GM23338 (cell line): ENCODE measurements around the gene ACAD10. TPM values are rescaled to one million over a fixed set of nuclear protein-coding genes. Genes with fewer than 3 reads are reported as not detected.
A peak's percentile ranks its signal among the peaks of the same experiment; 100 is the strongest.

Experiments used
- ATAC-seq: fragments of 200-7000 bp; cut with Tn5 transposase; 3 replicates; pipeline ENCODE4 v1.9.1; 2020
- DNase-seq: peaks from one replicate; pipeline ENCODE4 v3.0.0-alpha.2; 2015; ENCODE audit warnings: low spot score
- H2AFZ ChIP-seq: fragments of 200-600 bp; sonication (generic); 2 replicates; pipeline ENCODE4 v1.8.0; 2016; ENCODE audit warnings: antibody characterized with exemption, mild to moderate bottlenecking, moderate library complexity
- H3F3A ChIP-seq: fragments of 200-600 bp; sonication (generic); replicated peaks from 2 replicates; pipeline ENCODE4 v1.8.0; 2017; ENCODE audit warnings: antibody characterized with exemption, mixed run types, low read depth
- H3K27ac ChIP-seq: fragments of 200-600 bp; sonication (generic); 2 replicates; pipeline ENCODE4 v1.6.1; 2016; ENCODE audit warnings: low read depth
- H3K27me3 ChIP-seq: fragments of 200-600 bp; sonication (generic); 2 replicates; pipeline ENCODE4 v1.8.0; 2016; ENCODE audit warnings: mild to moderate bottlenecking, mixed run types, moderate library complexity; ENCODE audit not compliant: insufficient read depth
- H3K36me3 ChIP-seq: fragments of 200-600 bp; sonication (generic); 2 replicates; pipeline ENCODE4 v1.8.0; 2016; ENCODE audit warnings: mild to moderate bottlenecking; ENCODE audit not compliant: insufficient read depth
- H3K4me1 ChIP-seq: fragments of 200-600 bp; sonication (generic); 2 replicates; pipeline ENCODE4 v1.8.0; 2016; ENCODE audit warnings: mild to moderate bottlenecking, moderate library complexity; ENCODE audit not compliant: insufficient read depth
- H3K4me2 ChIP-seq: fragments of 200-600 bp; sonication (generic); 2 replicates; pipeline ENCODE4 v1.7.1; 2017; ENCODE audit warnings: mixed run types
- H3K4me3 ChIP-seq: fragments of 200-600 bp; sonication (generic); 2 replicates; pipeline ENCODE4 v1.6.1; 2016; ENCODE audit warnings: mixed run types
- H3K79me2 ChIP-seq: fragments of 200-600 bp; sonication (generic); replicated peaks from 2 replicates; pipeline ENCODE4 v1.8.0; 2017; ENCODE audit warnings: mild to moderate bottlenecking; ENCODE audit not compliant: insufficient read depth
- H3K9me2 ChIP-seq: fragments of 200-600 bp; sonication (generic); 2 replicates; pipeline ENCODE4 v1.8.0; 2017; ENCODE audit not compliant: insufficient read depth
- H4K20me1 ChIP-seq: fragments of 200-600 bp; sonication (generic); replicated peaks from 2 replicates; pipeline ENCODE4 v1.8.0; 2017; ENCODE audit warnings: mild to moderate bottlenecking; ENCODE audit not compliant: insufficient read depth
- H3K27ac Mint-ChIP-seq: 2 replicates; pipeline ENCODE4 v1.8.0; 2020; ENCODE audit warnings: inconsistent platforms, mild to moderate bottlenecking, moderate library complexity, mixed read lengths
- H3K27me3 Mint-ChIP-seq: 3 replicates; pipeline ENCODE4 v1.8.0; 2022; ENCODE audit warnings: low read depth, mild to moderate bottlenecking, moderate library complexity, mixed read lengths, inconsistent platforms; ENCODE audit not compliant: insufficient read depth, poor library complexity
- H3K36me3 Mint-ChIP-seq: 3 replicates; pipeline ENCODE4 v1.8.0; 2021; ENCODE audit warnings: low read depth, mild to moderate bottlenecking, inconsistent platforms, moderate library complexity, mixed read lengths
- H3K4me1 Mint-ChIP-seq: 3 replicates; pipeline ENCODE4 v1.8.0; 2020; ENCODE audit warnings: mild to moderate bottlenecking, inconsistent platforms, mixed read lengths
- H3K4me3 Mint-ChIP-seq: 3 replicates; pipeline ENCODE4 v1.8.0; 2021; ENCODE audit warnings: moderate library complexity, mild to moderate bottlenecking, inconsistent platforms, mixed read lengths
- H3K9me3 Mint-ChIP-seq: 3 replicates; pipeline ENCODE4 v1.8.0; 2020; ENCODE audit warnings: moderate library complexity, mild to moderate bottlenecking, inconsistent platforms, mixed read lengths
- CREB1 ChIP-seq: fragments of 250-450 bp; sonication (Bioruptor Pico); IDR thresholded peaks from 2 replicates; pipeline ENCODE4 v1.5.0; 2020; ENCODE audit warnings: low read depth, mild to moderate bottlenecking, moderate library complexity
- ETS1 ChIP-seq: IDR thresholded peaks from 2 replicates; pipeline ENCODE4 v1.6.1; 2016; ENCODE audit warnings: antibody characterized with exemption
- EZH2 ChIP-seq: fragments of 200-600 bp; sonication (generic); IDR thresholded peaks from one replicate; pipeline ENCODE4 v1.8.0; 2017; ENCODE audit warnings: antibody characterized with exemption, mild to moderate bottlenecking, low read depth; ENCODE audit not compliant: unreplicated experiment
- EZH2phosphoT487 ChIP-seq: fragments of 200-600 bp; sonication (generic); IDR thresholded peaks from one replicate; pipeline ENCODE4 v1.8.1; 2018; ENCODE audit warnings: antibody characterized with exemption; ENCODE audit not compliant: unreplicated experiment
- POLR2AphosphoS5 ChIP-seq: IDR thresholded peaks from 2 replicates; pipeline ENCODE4 v1.6.1; 2016; ENCODE audit warnings: antibody characterized with exemption, low read depth
- REST ChIP-seq: IDR thresholded peaks from one replicate; pipeline ENCODE4 v1.6.1; 2018; ENCODE audit warnings: antibody characterized with exemption; ENCODE audit not compliant: unreplicated experiment
- STAT1 ChIP-seq: IDR thresholded peaks from one replicate; pipeline ENCODE4 v1.6.1; 2016; ENCODE audit warnings: antibody characterized with exemption; ENCODE audit not compliant: unreplicated experiment
- polyA plus RNA-seq: library from polyadenylated mRNA; unstranded; fragments of >200 nt; fragmentation: Nextera tagmentation; extraction: Ambion mirVana; gene quantifications from 2 replicates; pipeline ENCODE4 v1.2.1, GENCODE V29; 2016
- total RNA-seq: library from RNA; depleted of rRNA; stranded (reverse); fragments of >200 nt; shearing (Covaris generic); gene quantifications from 2 replicates; pipeline ENCODE4 v1.2.3, GENCODE V29; 2014

Gene ACAD10
- total and polyA plus RNA-seq, 2 experiments from 2014 or later, result 16.3 to 23.1 TPM

GRCh38 chr12:111792856-111793235, 107.0 kb downstream of the ACAD10 start:
- Mint-ChIP-seq H3K27ac (no peak overlapping the region), H3K4me1 (no peaks in the 10 kb centered on the region; the same call in 2 of the 3 replicates), H3K27me3 (peaks cover 6% of the 10 kb centered on the region), H3K36me3 (peaks cover 49% of the 10 kb centered on the region), H3K4me3 (no peak overlapping the region), H3K9me3 (no peaks in the 10 kb centered on the region)
- H3K9me2 ChIP-seq, result no peaks in the 10 kb centered on the region
- no peaks in the 10 kb centered on the region for H3K79me2 ChIP-seq
- H3K4me1 ChIP-seq, result no peaks in the 10 kb centered on the region
- no peaks in the 10 kb centered on the region for H3K27me3 ChIP-seq
- H3K4me2 ChIP-seq, result no peak overlapping the region
- H4K20me1 ChIP-seq, result no peaks in the 10 kb centered on the region; the same call in none of the 2 replicates
- no peaks in the 10 kb centered on the region for H3K36me3 ChIP-seq
- H2AFZ ChIP-seq, result no peak overlapping the region
- no peak for TF ChIP-seq POLR2AphosphoS5
- H3K27ac ChIP-seq, result no peak overlapping the region
- ATAC-seq (no peak), DNase-seq (no peak)
- no peaks in the 10 kb centered on the region; the same call in 1 of the 2 replicates for H3F3A ChIP-seq
- H3K4me3 ChIP-seq, result no peak overlapping the region

GRCh38 chr12:111798182-111798581, 112.3 kb downstream of the ACAD10 start:
- no peaks in the 10 kb centered on the region for H3K4me1 ChIP-seq
- Mint-ChIP-seq H3K4me3 (no peak overlapping the region), H3K27ac (0 out of 2 replicates have a peak overlapping the region, but pooled peaks have one; percentile 39), H3K27me3 (peaks cover 7% of the 10 kb centered on the region), H3K4me1 (no peaks in the 10 kb centered on the region), H3K9me3 (no peaks in the 10 kb centered on the region), H3K36me3 (peaks cover 55% of the 10 kb centered on the region)
- no peaks in the 10 kb centered on the region for H3K27me3 ChIP-seq
- H3K79me2 ChIP-seq, result no peaks in the 10 kb centered on the region
- H3K4me2 ChIP-seq, result no peak overlapping the region
- no peaks in the 10 kb centered on the region; the same call in 1 of the 2 replicates for H4K20me1 ChIP-seq
- no peak for TF ChIP-seq ETS1
- TF ChIP-seq CREB1 (CRISPR knock-in tag), result no peak
- no peaks in the 10 kb centered on the region for H3K9me2 ChIP-seq
- no peak overlapping the region for H3K4me3 ChIP-seq
- peaks cover 11% of the 10 kb centered on the region for H3K36me3 ChIP-seq
- no peak overlapping the region for H3K27ac ChIP-seq
- ATAC-seq (no peak), DNase-seq (no peak)
- H3F3A ChIP-seq, result no peaks in the 10 kb centered on the region; the same call in 1 of the 2 replicates
- no peak overlapping the region for H2AFZ ChIP-seq

- H3K4me3 Mint-ChIP-seq, result no peak overlapping the region
- H3K79me2 ChIP-seq, result no peaks in the 10 kb centered on the region
- H3K9me3 Mint-ChIP-seq, result no peaks in the 10 kb centered on the region
- TF ChIP-seq EZH2, result no peak
- no peak for TF ChIP-seq STAT1
- TF ChIP-seq EZH2phosphoT487, result no peak
- TF ChIP-seq REST, result no peak
Observed at GRCh38 chr12:111799758-111800157, 113.9 kb downstream of the ACAD10 start.

More at GRCh38 chr12:111799758-111800157, 113.9 kb downstream of the ACAD10 start:
- no peaks in the 10 kb centered on the region for H3K9me2 ChIP-seq
- peaks cover 11% of the 10 kb centered on the region for H3K36me3 ChIP-seq
- H2AFZ ChIP-seq, result no peak overlapping the region
- no peaks in the 10 kb centered on the region for H3K27me3 ChIP-seq
- no peak overlapping the region for H3K27ac ChIP-seq
- Mint-ChIP-seq H3K27ac (no peak overlapping the region), H3K27me3 (peaks cover 4% of the 10 kb centered on the region), H3K36me3 (peaks cover 55% of the 10 kb centered on the region), H3K4me1 (no peaks in the 10 kb centered on the region)
- H3K4me3 ChIP-seq, result no peak overlapping the region
- H3K4me1 ChIP-seq, result no peaks in the 10 kb centered on the region
- DNase-seq (no peak), ATAC-seq (no peak)
- no peaks in the 10 kb centered on the region; the same call in 1 of the 2 replicates for H4K20me1 ChIP-seq
- no peak overlapping the region for H3K4me2 ChIP-seq
- H3F3A ChIP-seq, result no peaks in the 10 kb centered on the region; the same call in 1 of the 2 replicates
